ENCODE data around the gene IL17B. TPM values are rescaled to one million over a fixed set of nuclear protein-coding genes. Genes with fewer than 3 reads are reported as not detected.

Gene IL17B
- total and polyA plus RNA-seq, 2 donors (not counting 3 experiments of a cell fraction or from before 2014, with no cell fraction given) = not detected

DNA sequence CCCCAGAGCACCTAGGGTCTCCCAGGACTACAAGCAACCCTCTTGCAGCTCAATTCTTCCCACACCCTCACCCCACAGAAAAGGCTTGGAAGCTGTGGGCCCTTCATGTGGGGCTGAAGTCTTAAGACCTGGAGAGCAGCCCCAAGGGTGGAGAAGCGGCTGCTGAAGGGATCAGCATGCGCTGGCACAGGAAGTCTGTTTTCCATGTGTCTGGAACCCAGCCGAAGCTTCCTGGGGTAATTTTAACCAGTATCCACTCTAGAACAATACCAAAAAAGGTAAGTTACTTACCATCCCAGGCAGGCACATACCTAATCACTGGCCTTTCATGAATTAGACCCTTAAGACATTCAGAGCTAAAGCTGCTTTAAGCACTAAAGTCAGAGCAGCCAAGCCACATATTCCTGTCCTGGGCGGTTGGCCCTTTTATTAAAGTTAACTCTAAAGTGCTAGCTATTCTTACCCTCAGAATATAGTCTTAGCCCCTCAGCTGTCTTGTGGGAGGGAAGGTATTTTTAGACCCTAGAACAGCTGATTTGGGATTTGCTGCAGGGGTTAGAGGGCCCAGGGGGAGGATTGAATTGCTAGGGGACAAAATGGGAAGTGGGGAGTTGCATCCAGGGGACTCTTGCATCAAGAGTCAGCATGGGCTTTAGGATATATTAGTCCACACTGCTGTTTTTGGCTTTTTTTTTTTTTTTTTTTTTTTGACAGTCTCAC lies 6.9 kb downstream of the IL17B start:
- Histone ChIP-seq H3K4me1 (ENCODE audit: control insufficient read depth, extremely low read depth, insufficient read depth, low read length) (no peaks in the 10 kb centered on the region), H3K36me3 (ENCODE audit: control insufficient read depth in 2 of 2, extremely low read depth in 1 of 2, insufficient read depth in 2 of 2, low read length in 2 of 2) (no peaks in the 10 kb centered on the region), H3K9me1 (replicated peaks; ENCODE audit: control insufficient read depth, extremely low read depth, insufficient read depth, low read length) (no peaks in the 10 kb centered on the region), H3K27me3 (ENCODE audit: control insufficient read depth in 2 of 2, insufficient read depth in 2 of 2, low read length in 2 of 2) (no peaks in the 10 kb centered on the region), H3K79me2 (ENCODE audit: control insufficient read depth, insufficient read depth, low read length) (no peaks in the 10 kb centered on the region), H3K9me3 (replicated peaks; ENCODE audit: control insufficient read depth, insufficient read depth, low read length) (no peaks in the 10 kb centered on the region), H4K20me1 (replicated peaks; ENCODE audit: control insufficient read depth, extremely low read depth, insufficient read depth, low read length) (no peaks in the 10 kb centered on the region), H3K4me3 (replicated peaks in 1 of 3; ENCODE audit: insufficient read depth in 1 of 3, low read depth in 1 of 3, low read length in 3 of 3) (no peak overlapping the region), H2AFZ (ENCODE audit: low read depth, low read length) (no peak overlapping the region), H3K9ac (replicated peaks; ENCODE audit: extremely low read depth, insufficient read depth, low read length) (no peak overlapping the region), H3K27ac (ENCODE audit: insufficient read depth, low read depth, low read length) (no peak overlapping the region), H3K4me2 (ENCODE audit: insufficient read depth, low read length) (no peak overlapping the region)
- no peak for DNase-seq (ENCODE audit: low read depth, low spot score)
- TF ChIP-seq, protein P1, sequence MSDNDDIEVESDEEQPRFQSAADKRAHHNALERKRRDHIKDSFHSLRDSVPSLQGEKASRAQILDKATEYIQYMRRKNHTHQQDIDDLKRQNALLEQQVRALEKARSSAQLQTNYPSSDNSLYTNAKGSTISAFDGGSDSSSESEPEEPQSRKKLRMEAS (IDR thresholded peaks at IDR 0.05; ENCODE audit: insufficient read depth, insufficient read length) = no peak
- TF ChIP-seq MYC (IDR thresholded peaks at IDR 0.05; ENCODE audit: low read depth, low read length) = no peak
- no peak for TF ChIP-seq POLR2A (IDR thresholded peaks at IDR 0.05; ENCODE audit: low read depth, low read length)
- TF ChIP-seq JUN (IDR thresholded peaks at IDR 0.05; ENCODE audit: borderline replicate concordance, insufficient read depth, insufficient read length, low read depth) = no peak
- no peak for TF ChIP-seq POLR2AphosphoS5 (IDR thresholded peaks at IDR 0.05; ENCODE audit: insufficient read depth, low read depth, low read length)
- no peak for TF ChIP-seq FOS (IDR thresholded peaks at IDR 0.05; ENCODE audit: borderline replicate concordance, insufficient read depth, low read length)
- no peak for TF ChIP-seq EZH2 (IDR thresholded peaks at IDR 0.05; ENCODE audit: borderline replicate concordance, low read depth, low read length, severe bottlenecking)
- no peak for TF ChIP-seq GATA2 (IDR thresholded peaks at IDR 0.05; ENCODE audit: insufficient read depth, insufficient read length, low read depth, low read length)
- TF ChIP-seq CTCF (IDR thresholded peaks at IDR 0.05; ENCODE audit: extremely low read depth in 1 of 2, insufficient read depth in 1 of 2, low read depth in 1 of 2, low read length in 2 of 2) = no peak
- no peak for FAIRE-seq
- intact Hi-C loops (cut with micrococcal nuclease) (no loop called here), dilution Hi-C loops (cut with MboI; ENCODE audit: extremely low pct_ligation_motif_present, low sequenced_read_pairs) (no loop called here)
- POLR2A ChIA-PET = no interaction called here
- CTCF ChIA-PET = interaction anchor here (0.6 to 4.0 kb wide), 40 partner anchors 8 to 247 kb away, joined by 3 to 81 read pairs (median 6); partner anchors contain the start of genes AFAP1L1, GRPEL2, IL17B and PCYOX1L
- BruUV-seq (replicated peaks) = no TSS peak

Measured in endothelial cell of umbilical vein (primary cell).